ENCODE data around the gene SMAD9. TPM values are rescaled to one million over a fixed set of nuclear protein-coding genes. Genes with fewer than 3 reads are reported as not detected.

Gene SMAD9
- total RNA-seq = under 1 TPM in 2 of 5 donors, not detected in 3; 0.09 to 0.35 TPM
- total RNA-seq (2013) = 0.07 TPM
- total RNA-seq = 0 to 0.26 (median 0) reads per million in 29 experiments

DNA sequence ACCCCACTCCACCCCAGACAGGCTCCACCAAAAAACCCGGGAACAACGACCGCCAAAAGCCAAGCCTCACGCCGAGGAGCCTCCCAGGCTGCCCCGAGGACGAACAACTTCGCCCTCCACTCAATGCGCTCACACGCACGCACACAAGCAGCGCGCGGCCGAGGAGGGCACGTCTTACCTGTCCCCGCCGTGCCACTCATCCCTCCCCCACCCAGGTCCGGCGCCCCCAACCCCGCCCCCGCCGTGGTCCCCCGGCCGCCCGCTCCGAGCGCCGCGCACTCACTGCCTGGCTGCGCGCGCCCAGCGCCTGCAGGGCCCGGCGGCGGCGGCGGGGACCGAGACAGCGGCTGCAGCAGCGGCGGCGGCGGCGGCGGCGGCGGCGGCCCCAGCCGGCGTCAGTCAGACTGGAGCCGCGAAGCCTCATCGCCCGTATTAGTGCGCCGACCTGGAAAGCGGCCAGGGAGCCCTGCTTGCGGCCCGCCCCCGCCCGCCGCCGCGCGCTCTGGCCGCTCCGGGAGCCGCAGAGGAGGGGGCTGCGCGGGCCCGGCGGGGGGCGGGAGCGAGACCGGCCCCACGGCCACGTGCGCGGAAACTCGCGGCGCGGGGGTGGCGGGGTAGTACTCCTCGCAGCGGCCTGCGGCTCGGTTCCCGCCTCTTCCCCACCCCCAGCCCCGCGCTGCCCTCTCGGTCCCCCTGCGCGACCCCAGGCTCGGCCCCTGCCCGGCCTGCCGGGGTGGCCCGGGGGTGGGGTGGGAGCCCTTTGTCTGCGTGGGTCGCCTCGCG is at the start of gene SMAD9:
TSS of gene SMAD9 (minus strand) at position 406 of the 783 bp plus-strand sequence. CDS start 40,549 bp downstream, outside the sequence.
- ChIA-PET POLR2A (interaction anchor here in 1 of 2 donors (0.6 kb wide), 1 partner anchor 466 kb away, joined by 3 read pairs; no protein-coding TSS in a partner anchor), CTCF (no interaction called here)
- Histone ChIP-seq H3K27ac (ENCODE audit: low read length) (no peak within 1 kb of the TSS), H3K4me1 (ENCODE audit: control insufficient read depth in 1 of 2, extremely low read depth in 1 of 2, insufficient read depth in 2 of 2, low read length in 2 of 2) (peaks cover 2 to 8% of the 10 kb centered on the region in 2 experiments), H3K9me3 (no peaks in the 10 kb centered on the region), H3K36me3 (ENCODE audit: control insufficient read depth in 2 of 2, extremely low read depth in 1 of 2, insufficient read depth in 1 of 2, low read length in 1 of 2) (no peaks in the 10 kb centered on the region), H3K4me3 (ENCODE audit: control insufficient read depth in 1 of 2, extremely low read depth in 1 of 2, low read length in 1 of 2) (no peak within 1 kb of the TSS), H3K27me3 (replicated peaks in 1 of 2; ENCODE audit: control insufficient read depth in 2 of 2, extremely low read depth in 1 of 2, insufficient read depth in 2 of 2, low read length in 1 of 2) (peaks cover 8 to 23% of the 10 kb centered on the region in 2 experiments)
- peaks cover 0 to 12% (median 11%) of the 10 kb centered on the region in 3 donors for H3K4me1 Mint-ChIP-seq
- WGBS (ENCODE audit: insufficient coverage) = 2% methylated on average over 62 of the region's 104 CpGs
- DNase-seq (peak in 1 of 35 experiments; percentile 8), ATAC-seq (replicated peaks in 1 of 4) (peak; percentile 31 to 56 (median 46))
- peak within 1 kb of the TSS; percentile 67 to 78 (median 71) for H3K4me3 Mint-ChIP-seq
- H3K27ac Mint-ChIP-seq = no peak within 1 kb of the TSS
- peaks cover 54 to 65% of the 10 kb centered on the region in 2 donors for H3K27me3 Mint-ChIP-seq
- no peaks in the 10 kb centered on the region for H3K36me3 Mint-ChIP-seq
- no peaks in the 10 kb centered on the region for H3K9me3 Mint-ChIP-seq

DNA sequence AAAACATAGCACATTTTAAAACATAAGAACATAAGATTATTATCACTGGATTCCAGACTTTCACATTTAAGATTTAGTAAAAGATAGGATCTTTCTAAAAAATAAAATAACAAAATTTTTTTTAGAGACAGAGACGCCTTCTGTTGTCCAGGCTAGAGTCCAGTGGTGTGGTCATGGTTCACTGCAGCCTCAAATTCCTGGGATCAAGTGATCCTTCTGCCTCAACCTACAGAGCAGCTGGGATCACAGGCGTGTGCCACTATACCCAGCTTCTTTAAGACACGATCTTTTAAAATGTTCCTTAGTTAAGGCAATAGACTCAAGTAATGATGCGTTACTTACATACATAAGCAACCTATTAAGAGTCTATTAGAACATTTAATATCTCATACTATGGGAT is 46.4 kb upstream of the SMAD9 start:
- WGBS (ENCODE audit: insufficient coverage) = no CpG with 5 or more reads among the region's 4 CpGs
- H3K36me3 Mint-ChIP-seq = peaks cover 41% of the 10 kb centered on the region

DNA sequence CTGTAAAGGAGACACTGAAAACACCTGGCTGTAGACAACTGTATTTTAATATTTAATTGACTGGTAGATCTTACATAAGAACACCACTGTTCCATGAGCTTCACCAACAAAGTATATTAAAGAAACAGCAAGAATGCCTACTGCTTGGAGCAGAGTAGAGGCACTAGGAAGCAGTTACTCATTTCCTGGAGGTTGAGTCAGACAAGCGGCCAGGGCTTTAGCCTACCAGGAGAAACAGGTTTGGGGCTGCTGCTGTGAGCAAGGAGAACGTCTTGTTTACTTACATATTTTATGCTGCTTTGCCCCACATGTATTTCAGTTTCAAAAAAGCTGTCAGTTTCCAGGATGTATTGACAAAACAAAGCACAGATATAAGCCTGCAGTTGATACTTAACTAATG is 45.7 kb upstream of the SMAD9 start:
- Histone ChIP-seq H3K4me1 (ENCODE audit: control insufficient read depth in 1 of 2, extremely low read depth in 1 of 2, insufficient read depth in 2 of 2, low read length in 2 of 2) (no peaks in the 10 kb centered on the region), H3K9me3 (no peaks in the 10 kb centered on the region), H3K27ac (ENCODE audit: low read length) (no peak overlapping the region), H3K27me3 (replicated peaks in 1 of 2; ENCODE audit: control insufficient read depth in 2 of 2, extremely low read depth in 1 of 2, insufficient read depth in 2 of 2, low read length in 1 of 2) (no peaks in the 10 kb centered on the region), H3K36me3 (ENCODE audit: control insufficient read depth in 2 of 2, extremely low read depth in 1 of 2, insufficient read depth in 1 of 2, low read length in 1 of 2) (peaks cover 4 to 53% of the 10 kb centered on the region in 2 donors), H3K4me3 (ENCODE audit: control insufficient read depth in 1 of 2, extremely low read depth in 1 of 2, low read length in 1 of 2) (no peak overlapping the region)
- 63% methylated on average over 1 of the region's 2 CpGs for WGBS (ENCODE audit: insufficient coverage)
- H3K27me3 Mint-ChIP-seq = no peaks in the 10 kb centered on the region
- DNase-seq (no peak), ATAC-seq (replicated peaks in 1 of 4) (no peak)
- H3K36me3 Mint-ChIP-seq = peaks cover 45% of the 10 kb centered on the region
- ChIA-PET CTCF (no interaction called here), POLR2A (no interaction called here)
- H3K9me3 Mint-ChIP-seq = no peaks in the 10 kb centered on the region
- H3K4me3 Mint-ChIP-seq = no peak overlapping the region
- H3K27ac Mint-ChIP-seq = no peak overlapping the region
- no peaks in the 10 kb centered on the region for H3K4me1 Mint-ChIP-seq

More for the DNA sequence above, 46.4 kb upstream of the SMAD9 start:
- no peaks in the 10 kb centered on the region for H3K4me1 ChIP-seq (ENCODE audit: control insufficient read depth in 1 of 2, extremely low read depth in 1 of 2, insufficient read depth in 2 of 2, low read length in 2 of 2)
- H3K9me3 ChIP-seq = no peaks in the 10 kb centered on the region
- H3K4me1 Mint-ChIP-seq = no peaks in the 10 kb centered on the region
- H3K4me3 Mint-ChIP-seq = no peak overlapping the region
- H3K27ac ChIP-seq (ENCODE audit: low read length) = no peak overlapping the region
- H3K36me3 ChIP-seq (ENCODE audit: control insufficient read depth in 2 of 2, extremely low read depth in 1 of 2, insufficient read depth in 1 of 2, low read length in 1 of 2) = peaks cover 4 to 53% of the 10 kb centered on the region in 2 donors
- no peak overlapping the region for H3K4me3 ChIP-seq (ENCODE audit: control insufficient read depth in 1 of 2, extremely low read depth in 1 of 2, low read length in 1 of 2)
- no peak for DNase-seq
- no peaks in the 10 kb centered on the region for H3K27me3 ChIP-seq (replicated peaks in 1 of 2; ENCODE audit: control insufficient read depth in 2 of 2, extremely low read depth in 1 of 2, insufficient read depth in 2 of 2, low read length in 1 of 2)
- CTCF ChIA-PET = no interaction called here
- POLR2A ChIA-PET = no interaction called here
- no peaks in the 10 kb centered on the region for H3K27me3 Mint-ChIP-seq
- ATAC-seq (replicated peaks in 1 of 4) = no peak
- no peaks in the 10 kb centered on the region for H3K9me3 Mint-ChIP-seq
- no peak overlapping the region for H3K27ac Mint-ChIP-seq

DNA sequence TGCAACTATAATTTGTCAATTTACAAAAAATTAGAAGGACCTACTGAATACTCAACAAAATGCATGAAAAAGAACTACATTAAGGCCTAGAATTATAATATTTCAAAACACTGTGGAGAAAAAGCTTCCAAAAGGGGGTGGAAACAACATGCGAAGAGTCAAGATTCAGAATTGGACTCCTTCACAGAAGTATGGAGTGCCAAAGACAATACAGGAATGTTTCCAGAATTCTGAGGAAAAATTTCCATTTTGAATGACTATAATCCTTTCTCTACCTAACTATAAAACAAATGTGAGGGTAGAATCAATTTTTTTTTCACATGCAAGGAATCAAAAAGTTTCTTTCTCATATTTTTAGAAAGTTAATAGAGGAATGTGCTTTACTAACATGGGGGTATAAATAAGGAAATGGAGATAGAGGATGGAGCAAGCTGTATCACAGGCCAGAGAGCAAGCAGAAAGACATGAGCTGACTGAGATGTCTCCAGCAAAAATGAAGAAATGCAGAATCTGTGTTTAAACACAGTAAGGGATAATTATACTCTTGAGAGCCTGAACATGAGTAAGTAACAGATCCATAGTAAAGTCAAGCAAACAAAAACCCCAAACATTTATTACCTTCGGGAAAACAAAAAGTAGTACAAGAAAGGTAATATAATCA is 39.5 kb upstream of the SMAD9 start:
- Mint-ChIP-seq H3K27ac (no peak overlapping the region), H3K27me3 (no peaks in the 10 kb centered on the region), H3K9me3 (no peaks in the 10 kb centered on the region), H3K36me3 (peaks cover 62% of the 10 kb centered on the region), H3K4me1 (peaks cover 0 to 2% (median 2%) of the 10 kb centered on the region in 3 donors), H3K4me3 (no peak overlapping the region)
- Histone ChIP-seq H3K4me1 (ENCODE audit: control insufficient read depth in 1 of 2, extremely low read depth in 1 of 2, insufficient read depth in 2 of 2, low read length in 2 of 2) (peaks cover 0 to 2% of the 10 kb centered on the region in 2 experiments), H3K27me3 (replicated peaks in 1 of 2; ENCODE audit: control insufficient read depth in 2 of 2, extremely low read depth in 1 of 2, insufficient read depth in 2 of 2, low read length in 1 of 2) (no peaks in the 10 kb centered on the region), H3K4me3 (ENCODE audit: control insufficient read depth in 1 of 2, extremely low read depth in 1 of 2, low read length in 1 of 2) (no peak overlapping the region), H3K27ac (ENCODE audit: low read length) (no peak overlapping the region), H3K9me3 (no peaks in the 10 kb centered on the region), H3K36me3 (ENCODE audit: control insufficient read depth in 2 of 2, extremely low read depth in 1 of 2, insufficient read depth in 1 of 2, low read length in 1 of 2) (peaks cover 0 to 38% of the 10 kb centered on the region in 2 donors)
- DNase-seq (no peak), ATAC-seq (replicated peaks in 1 of 4) (no peak)
- WGBS (ENCODE audit: insufficient coverage) = no CpG with 5 or more reads among the region's 2 CpGs
- ChIA-PET POLR2A (no interaction called here), CTCF (no interaction called here)

DNA sequence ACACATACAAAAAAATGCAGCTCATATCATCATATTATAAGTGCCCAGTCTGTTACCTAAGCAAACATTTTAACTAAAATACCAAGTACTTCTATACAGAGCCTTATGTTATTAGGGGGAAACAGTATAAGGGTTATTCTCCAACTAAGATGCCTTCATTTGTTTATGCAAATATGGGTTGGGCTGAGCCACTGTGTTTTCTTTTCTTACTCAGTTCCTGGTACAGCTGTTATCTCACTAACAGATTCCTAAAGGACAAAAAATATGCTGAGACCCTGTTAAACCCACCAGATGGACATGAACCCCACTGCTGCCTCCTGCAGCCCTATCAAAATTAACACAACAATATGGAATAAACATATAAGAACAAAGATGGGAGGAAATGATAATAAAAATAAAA is 34.5 kb upstream of the SMAD9 start:
- ATAC-seq (replicated peaks in 1 of 4) (no peak), DNase-seq (no peak)
- Mint-ChIP-seq H3K4me1 (peaks cover 0 to 4% (median 0%) of the 10 kb centered on the region in 3 donors), H3K27me3 (no peaks in the 10 kb centered on the region), H3K27ac (no peak overlapping the region), H3K9me3 (no peaks in the 10 kb centered on the region), H3K4me3 (no peak overlapping the region), H3K36me3 (peaks cover 73% of the 10 kb centered on the region)
- CTCF ChIA-PET = no interaction called here
- H3K4me3 ChIP-seq (ENCODE audit: control insufficient read depth in 1 of 2, extremely low read depth in 1 of 2, low read length in 1 of 2) = no peak overlapping the region
- POLR2A ChIA-PET = interaction anchor here (0.6 kb wide), 2 partner anchors 20 to 155 kb away, joined by 3 read pairs; no protein-coding TSS in a partner anchor
- no peaks in the 10 kb centered on the region for H3K9me3 ChIP-seq
- H3K36me3 ChIP-seq (ENCODE audit: control insufficient read depth in 2 of 2, extremely low read depth in 1 of 2, insufficient read depth in 1 of 2, low read length in 1 of 2) = peaks cover 0 to 37% of the 10 kb centered on the region in 2 donors
- H3K4me1 ChIP-seq (ENCODE audit: control insufficient read depth in 1 of 2, extremely low read depth in 1 of 2, insufficient read depth in 2 of 2, low read length in 2 of 2) = peaks cover 0 to 2% of the 10 kb centered on the region in 2 experiments
- no peaks in the 10 kb centered on the region for H3K27me3 ChIP-seq (replicated peaks in 1 of 2; ENCODE audit: control insufficient read depth in 2 of 2, extremely low read depth in 1 of 2, insufficient read depth in 2 of 2, low read length in 1 of 2)
- no peak overlapping the region for H3K27ac ChIP-seq (ENCODE audit: low read length)

DNA sequence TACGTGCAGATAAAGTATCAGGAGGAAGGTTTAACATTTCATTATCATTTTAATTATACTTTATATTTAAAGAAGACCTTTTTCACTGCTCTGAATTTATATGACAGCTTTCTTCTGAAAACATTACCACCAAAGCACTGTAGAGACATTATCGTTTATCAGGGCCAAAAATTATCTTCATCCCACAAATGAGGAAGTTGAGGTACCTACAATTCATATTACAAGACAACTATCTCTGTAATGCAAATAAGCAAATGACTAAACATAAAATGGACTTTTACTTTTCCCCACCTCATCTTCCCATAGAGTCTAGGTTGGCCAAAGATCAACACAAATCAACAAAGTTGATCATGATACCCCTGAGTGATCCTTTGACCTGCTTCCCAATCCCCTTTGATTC is 30.9 kb upstream of the SMAD9 start:
- H3K4me3 ChIP-seq (ENCODE audit: control insufficient read depth in 1 of 2, extremely low read depth in 1 of 2, low read length in 1 of 2) = no peak overlapping the region
- no peaks in the 10 kb centered on the region for H3K4me1 ChIP-seq (ENCODE audit: control insufficient read depth in 1 of 2, extremely low read depth in 1 of 2, insufficient read depth in 2 of 2, low read length in 2 of 2)
- CTCF ChIA-PET = no interaction called here
- ATAC-seq (replicated peaks in 1 of 4) (no peak), DNase-seq (no peak)
- H3K27ac ChIP-seq (ENCODE audit: low read length) = no peak overlapping the region
- H3K27me3 ChIP-seq (replicated peaks in 1 of 2; ENCODE audit: control insufficient read depth in 2 of 2, extremely low read depth in 1 of 2, insufficient read depth in 2 of 2, low read length in 1 of 2) = no peaks in the 10 kb centered on the region
- peaks cover 0 to 4% (median 0%) of the 10 kb centered on the region in 3 donors for H3K4me1 Mint-ChIP-seq
- no CpG with 5 or more reads among the region's 2 CpGs for WGBS (ENCODE audit: insufficient coverage)
- POLR2A ChIA-PET = interaction anchor here (0.6 kb wide), 2 partner anchors 22 to 33 kb away, joined by 3 to 4 read pairs; no protein-coding TSS in a partner anchor
- H3K9me3 ChIP-seq = no peaks in the 10 kb centered on the region
- H3K36me3 ChIP-seq (ENCODE audit: control insufficient read depth in 2 of 2, extremely low read depth in 1 of 2, insufficient read depth in 1 of 2, low read length in 1 of 2) = peaks cover 5 to 30% of the 10 kb centered on the region in 2 donors
- H3K9me3 Mint-ChIP-seq = peaks cover 0 to 3% (median 0%) of the 10 kb centered on the region in 3 donors
- H3K36me3 Mint-ChIP-seq = peaks cover 65% of the 10 kb centered on the region
- H3K27ac Mint-ChIP-seq = no peak overlapping the region
- no peaks in the 10 kb centered on the region for H3K27me3 Mint-ChIP-seq
- no peak overlapping the region for H3K4me3 Mint-ChIP-seq

All from T-cell (primary cell).